Esophagus squamous epithelium (tissue), 5 donors: Measurements from ENCODE around the gene CDC14A. TPM values are rescaled to one million over a fixed set of nuclear protein-coding genes. Genes with fewer than 3 reads are reported as not detected.

ENCODE experiments used
- DNase-seq: peaks from one replicate; lab custom pipeline; 2025; lab: John Stamatoyannopoulos, UW
- H3K27ac ChIP-seq, 4 donors: fragments of 200-600 bp; sonication (generic); one replicate each; pipeline ENCODE4 v1.5.1; 2016 to 2019; ENCODE audit warnings: mild to moderate bottlenecking in 1 of 4
- H3K27me3 ChIP-seq, 4 donors: fragments of 200-600 bp; sonication (generic); 1 replicate in 3 of 4; 2 replicates in 1 of 4; pipeline versions ENCODE4 v1.5.1 to v1.6.0; 2017 to 2021; ENCODE audit warnings: antibody characterized with exemption in 1 of 4
- H3K36me3 ChIP-seq, 3 donors: fragments of 200-600 bp; sonication (generic); one replicate each; pipeline ENCODE4 v1.5.1; 2016 to 2019
- H3K4me1 ChIP-seq, 3 donors: fragments of 200-600 bp; sonication (generic); one replicate each; pipeline ENCODE4 v1.5.1; 2017 to 2019
- H3K4me3 ChIP-seq, 4 donors: fragments of 200-600 bp; sonication (generic); 1 replicate in 3 of 4; 2 replicates in 1 of 4; pipeline ENCODE4 v1.5.1; 2016 to 2019; ENCODE audit warnings: mild to moderate bottlenecking in 2 of 4, moderate library complexity in 1 of 4
- H3K9me3 ChIP-seq, 3 donors: fragments of 200-600 bp; sonication (generic); one replicate each; pipeline ENCODE4 v1.5.1; 2016 to 2019
- CTCF ChIP-seq, 6 experiments: fragments of 450-650 bp in 4 of 6; fragments of 200-600 bp in 2 of 6; sonication (generic) in 2 of 6; IDR thresholded peaks; one replicate each; pipeline ENCODE4 v1.5.1; 2016 to 2019; ENCODE audit warnings: antibody characterized with exemption in 6 of 6, mild to moderate bottlenecking in 4 of 6, moderate library complexity in 4 of 6
- POLR2A ChIP-seq, 4 donors: fragments of 450-650 bp; IDR thresholded peaks; one replicate each; pipeline ENCODE4 v1.6.1; 2017; ENCODE audit warnings: antibody characterized with exemption in 4 of 4, mild to moderate bottlenecking in 4 of 4, moderate library complexity in 3 of 4
- WGBS, 2 donors: methylation state at CpG; one replicate each; pipeline ENCODE4 v1.1.5; 2018; 5-methylcytosine and 5-hydroxymethylcytosine counted together
- intact Hi-C: fragments of 100-400 bp; cut with DNase I; formaldehyde crosslinking; loops from one replicate; pipeline ENCODE4 v1.15.0; 2022
- total RNA-seq, 4 donors: library from RNA; depleted of rRNA; stranded (reverse); fragments of >200 nt; gene quantifications; one replicate each; pipeline ENCODE4 v1.1.0, GENCODE V29; 2016
- donor health status: DM: yes; HTN: yes; CAD: no.

CDC14A gene
- total RNA-seq, 4 donors from 2014 or later = 3.0 to 8.6 (median 4.3) TPM

- Histone ChIP-seq H3K4me3 (no peak overlapping the region), H3K27me3 (peaks cover 0 to 63% (median 0%) of the 10 kb centered on the region in 4 donors), H3K9me3 (no peaks in the 10 kb centered on the region), H3K36me3 (no peaks in the 10 kb centered on the region), H3K27ac (no peak overlapping the region), H3K4me1 (peaks cover 0 to 28% (median 13%) of the 10 kb centered on the region in 3 donors)
- WGBS, 2 donors = 64 to 76% methylated on average over 7 of the region's 7 CpGs
- no peak for TF ChIP-seq CTCF (IDR thresholded peaks at IDR 0.05)
- TF ChIP-seq POLR2A (IDR thresholded peaks at IDR 0.05) = no peak
- DNase-seq = no peak
- intact Hi-C loops = no loop called here
Observed at GRCh38 chr1:100532645-100533044, 180.3 kb downstream of the CDC14A start.

GRCh38 chr1:100535264-100535663 lies 183.0 kb downstream of the CDC14A start:
- TF ChIP-seq CTCF (IDR thresholded peaks at IDR 0.05) (no peak), POLR2A (IDR thresholded peaks at IDR 0.05) (no peak)
- no peak for DNase-seq
- Histone ChIP-seq H3K27me3 (peaks cover 4 to 85% (median 5%) of the 10 kb centered on the region in 4 donors), H3K4me1 (peaks cover 15 to 38% (median 16%) of the 10 kb centered on the region in 3 donors), H3K4me3 (no peak overlapping the region), H3K36me3 (no peaks in the 10 kb centered on the region), H3K27ac (no peak overlapping the region), H3K9me3 (no peaks in the 10 kb centered on the region)
- intact Hi-C loops = no loop called here
- 51 to 53% methylated on average over 2 of the region's 2 CpGs for WGBS, 2 donors

- WGBS, 2 donors = 64 to 73% methylated on average over 3 of the region's 3 CpGs
- TF ChIP-seq POLR2A (IDR thresholded peaks at IDR 0.05) (no peak), CTCF (IDR thresholded peaks at IDR 0.05) (no peak)
- H3K27ac ChIP-seq = no peak overlapping the region
- H3K9me3 ChIP-seq = no peaks in the 10 kb centered on the region
- peaks cover 4 to 93% (median 5%) of the 10 kb centered on the region in 4 donors for H3K27me3 ChIP-seq
- DNase-seq = no peak
- H3K4me3 ChIP-seq = no peak overlapping the region
- intact Hi-C loops = no loop called here
- peaks cover 10 to 31% (median 16%) of the 10 kb centered on the region in 3 donors for H3K4me1 ChIP-seq
- no peaks in the 10 kb centered on the region for H3K36me3 ChIP-seq
Observed at GRCh38 chr1:100536031-100536430, 183.7 kb downstream of the CDC14A start.

- Histone ChIP-seq H3K36me3 (no peaks in the 10 kb centered on the region), H3K9me3 (no peaks in the 10 kb centered on the region), H3K27ac (no peak overlapping the region), H3K27me3 (peaks cover 4 to 94% (median 5%) of the 10 kb centered on the region in 4 donors), H3K4me3 (peak overlapping the region; percentile 16 to 67 (median 39)), H3K4me1 (peaks cover 10 to 24% (median 16%) of the 10 kb centered on the region in 3 donors)
- DNase-seq = no peak
- TF ChIP-seq POLR2A (IDR thresholded peaks at IDR 0.05) (no peak), CTCF (IDR thresholded peaks at IDR 0.05) (no peak)
- WGBS, 2 donors = 5% methylated on average over 4 of the region's 105 CpGs; no CpG with 5 or more reads in 1 of the 2 donors
- intact Hi-C loops = no loop called here
Observed at GRCh38 chr1:100538913-100539835, 186.9 kb downstream of the CDC14A start.
